ENCODE data around the gene HRH3.

GRCh38 chr20:62177307-62177706, 42.8 kb downstream of the HRH3 start:
- TF ChIP-seq CTCF (IDR thresholded peaks at IDR 0.05) (no peak), POLR2A (IDR thresholded peaks at IDR 0.05) (no peak)
